GM19463 (cell line): ENCODE results near the gene PCDH11Y.
"Not testable (repeated sequence)": the region's sequence is repeated elsewhere in the genome, so short reads cannot be mapped to it uniquely, and the experiment has no call there.

ENCODE experiments used
- ATAC-seq: cut with Tn5 transposase; IDR thresholded peaks from one replicate; pipeline ENCODE4 v1.9.1; 2021; ENCODE audit warnings: mild to moderate bottlenecking, moderate library complexity; ENCODE audit not compliant: unreplicated experiment

PCDH11Y gene

GRCh38 chrY:5000057-5000456 lies at the start of gene PCDH11Y:
PCDH11Y (plus strand) TSS chrY:5000296; CDS start chrY:5057100, 56,804 bp downstream.
- ATAC-seq = not testable (repeated sequence)

GRCh38 chrY:4967894-4968293 lies 32.2 kb upstream of the PCDH11Y start:
- ATAC-seq = not testable (repeated sequence)

GRCh38 chrY:4991743-4992400 lies 8.2 kb upstream of the PCDH11Y start:
- ATAC-seq = peak; percentile 100

- not testable (repeated sequence) for ATAC-seq
Measured at GRCh38 chrY:4994892-4995291, 5.2 kb upstream of the PCDH11Y start.

GRCh38 chrY:5002476-5003184 lies 2.5 kb downstream of the PCDH11Y start:
- not testable (repeated sequence) for ATAC-seq

GRCh38 chrY:5038972-5039523 lies 39.0 kb downstream of the PCDH11Y start:
- not testable (repeated sequence) for ATAC-seq

GRCh38 chrY:5083017-5083416 lies 82.9 kb downstream of the PCDH11Y start:
- ATAC-seq = not testable (repeated sequence)

GRCh38 chrY:5182998-5183397 lies 182.9 kb downstream of the PCDH11Y start:
- not testable (repeated sequence) for ATAC-seq

- ATAC-seq = not testable (repeated sequence)
Measured at GRCh38 chrY:5215116-5215515, 215.0 kb downstream of the PCDH11Y start.

- not testable (repeated sequence) for ATAC-seq
Measured at GRCh38 chrY:5324931-5325330, 324.8 kb downstream of the PCDH11Y start.

GRCh38 chrY:5342220-5342619 lies 342.1 kb downstream of the PCDH11Y start:
- ATAC-seq = not testable (repeated sequence)

- not testable (repeated sequence) for ATAC-seq
Measured at GRCh38 chrY:5543705-5544104, 543.6 kb downstream of the PCDH11Y start.

- not testable (repeated sequence) for ATAC-seq
Measured at GRCh38 chrY:5638589-5638988, 638.5 kb downstream of the PCDH11Y start.

- not testable (repeated sequence) for ATAC-seq
Measured at GRCh38 chrY:5679265-5679664, 679.2 kb downstream of the PCDH11Y start.

GRCh38 chrY:5708727-5709126 lies 708.6 kb downstream of the PCDH11Y start:
- ATAC-seq = not testable (repeated sequence)

GRCh38 chrY:5709788-5710381 lies 709.8 kb downstream of the PCDH11Y start:
- ATAC-seq = not testable (repeated sequence)

- not testable (repeated sequence) for ATAC-seq
Measured at GRCh38 chrY:5761403-5761802, 761.3 kb downstream of the PCDH11Y start.

- ATAC-seq = not testable (repeated sequence)
Measured at GRCh38 chrY:5776485-5776884, 776.4 kb downstream of the PCDH11Y start.
